GM12873 (cell line): ENCODE results near the gene PKN2.

Experiments used
- TF ChIP-seq, protein P1 (sequence below): IDR thresholded peaks from 2 replicates; pipeline ENCODE4 v1.5.1; 2012; ENCODE audit warnings: low read depth, mild to moderate bottlenecking, moderate library complexity, low read length, control low read depth; ENCODE audit not compliant: insufficient read depth; ENCODE audit errors: missing control alignments

Gene PKN2

DNA sequence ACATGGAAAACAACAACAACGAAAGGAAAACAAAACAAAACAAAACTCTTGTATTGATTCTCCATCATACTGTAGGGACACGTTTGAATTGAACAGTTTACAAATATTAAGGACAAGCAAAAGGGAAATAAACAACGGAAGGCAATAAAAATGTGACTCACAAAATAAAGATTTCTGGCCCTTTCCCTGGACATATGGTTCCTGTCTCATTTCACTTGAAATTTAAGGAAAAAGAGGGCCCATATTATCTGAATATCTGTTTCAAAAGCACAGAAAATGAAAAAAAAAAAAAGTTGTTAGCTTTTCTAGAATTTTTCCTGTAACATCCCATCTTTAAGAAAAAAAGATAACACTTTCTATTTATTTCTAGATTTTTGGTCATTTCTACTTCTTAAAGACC lies 3.6 kb upstream of the PKN2 start:
- TF ChIP-seq, protein P1, sequence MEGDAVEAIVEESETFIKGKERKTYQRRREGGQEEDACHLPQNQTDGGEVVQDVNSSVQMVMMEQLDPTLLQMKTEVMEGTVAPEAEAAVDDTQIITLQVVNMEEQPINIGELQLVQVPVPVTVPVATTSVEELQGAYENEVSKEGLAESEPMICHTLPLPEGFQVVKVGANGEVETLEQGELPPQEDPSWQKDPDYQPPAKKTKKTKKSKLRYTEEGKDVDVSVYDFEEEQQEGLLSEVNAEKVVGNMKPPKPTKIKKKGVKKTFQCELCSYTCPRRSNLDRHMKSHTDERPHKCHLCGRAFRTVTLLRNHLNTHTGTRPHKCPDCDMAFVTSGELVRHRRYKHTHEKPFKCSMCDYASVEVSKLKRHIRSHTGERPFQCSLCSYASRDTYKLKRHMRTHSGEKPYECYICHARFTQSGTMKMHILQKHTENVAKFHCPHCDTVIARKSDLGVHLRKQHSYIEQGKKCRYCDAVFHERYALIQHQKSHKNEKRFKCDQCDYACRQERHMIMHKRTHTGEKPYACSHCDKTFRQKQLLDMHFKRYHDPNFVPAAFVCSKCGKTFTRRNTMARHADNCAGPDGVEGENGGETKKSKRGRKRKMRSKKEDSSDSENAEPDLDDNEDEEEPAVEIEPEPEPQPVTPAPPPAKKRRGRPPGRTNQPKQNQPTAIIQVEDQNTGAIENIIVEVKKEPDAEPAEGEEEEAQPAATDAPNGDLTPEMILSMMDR: no peak

DNA sequence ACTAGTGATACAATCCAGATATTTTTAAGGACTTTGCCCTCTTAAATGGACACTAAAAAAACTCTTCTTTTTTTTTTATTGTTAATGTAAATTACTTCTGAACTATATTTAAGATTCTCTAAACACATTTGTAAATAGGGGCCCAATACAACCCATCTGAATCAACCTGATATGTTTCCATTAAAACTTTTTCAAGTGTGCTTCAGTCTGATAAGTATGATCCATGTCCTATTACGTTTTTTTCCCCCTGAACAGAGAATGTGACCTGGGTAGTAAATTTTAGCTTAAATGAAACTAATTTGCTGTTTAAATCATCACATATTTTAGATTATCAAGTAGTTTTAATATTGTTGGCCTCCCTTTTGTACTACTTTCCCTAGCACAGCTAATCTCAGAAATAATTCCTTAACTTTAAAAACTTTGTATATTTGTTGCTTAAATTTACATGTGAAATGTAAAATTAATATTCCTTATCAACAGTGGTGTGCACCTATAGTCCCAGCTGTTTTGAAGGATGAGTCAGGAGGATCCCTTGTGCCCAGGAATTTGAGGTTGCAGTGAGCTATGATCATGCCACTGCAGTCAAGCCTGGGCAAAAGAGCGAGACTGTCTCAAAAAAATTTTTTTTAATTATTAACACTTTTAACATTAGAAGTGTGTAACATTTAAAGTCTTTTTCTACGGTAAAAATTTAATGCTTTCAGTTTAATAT lies 3.0 kb upstream of the PKN2 start:
- TF ChIP-seq, protein P1: no peak

DNA sequence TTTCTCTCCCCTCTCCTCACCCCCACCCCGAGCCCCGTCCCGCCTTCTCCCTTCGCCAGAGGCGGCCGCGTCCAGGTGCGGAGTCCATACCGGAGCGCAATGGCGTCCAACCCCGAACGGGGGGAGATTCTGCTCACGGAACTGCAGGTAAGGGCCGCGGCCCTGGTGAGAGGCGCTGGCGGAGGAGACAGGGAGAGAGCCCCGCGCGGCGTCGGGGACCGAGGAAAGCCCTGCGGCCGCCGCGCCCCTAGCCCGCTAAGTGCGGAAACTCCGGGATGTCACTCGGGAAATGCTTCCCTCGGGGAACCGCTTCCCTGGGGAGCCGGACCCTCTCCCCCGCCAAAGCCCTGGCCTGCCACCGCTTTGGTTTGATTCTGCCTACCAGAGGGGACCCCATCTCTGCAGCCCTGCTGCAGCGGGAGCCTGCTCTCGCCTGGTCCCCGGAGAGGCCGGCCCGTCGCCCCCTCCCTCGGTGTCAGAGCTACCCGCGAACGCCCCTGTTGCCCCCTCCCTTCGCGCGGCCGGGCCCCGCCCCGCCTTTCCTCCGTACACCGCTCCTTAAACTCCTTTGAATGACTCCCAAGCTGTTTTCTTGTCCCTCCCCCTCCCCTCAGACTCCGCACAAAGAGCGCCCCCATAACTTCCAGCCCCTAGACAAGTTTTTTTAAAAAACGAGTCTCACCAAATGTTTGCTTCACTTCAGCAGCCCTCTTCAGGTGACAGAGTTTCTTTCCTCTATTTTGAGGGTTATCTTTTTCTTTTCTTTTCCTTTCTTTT lies 597 bp downstream of the PKN2 start:
- TF ChIP-seq, protein P1: peak; percentile 7

DNA sequence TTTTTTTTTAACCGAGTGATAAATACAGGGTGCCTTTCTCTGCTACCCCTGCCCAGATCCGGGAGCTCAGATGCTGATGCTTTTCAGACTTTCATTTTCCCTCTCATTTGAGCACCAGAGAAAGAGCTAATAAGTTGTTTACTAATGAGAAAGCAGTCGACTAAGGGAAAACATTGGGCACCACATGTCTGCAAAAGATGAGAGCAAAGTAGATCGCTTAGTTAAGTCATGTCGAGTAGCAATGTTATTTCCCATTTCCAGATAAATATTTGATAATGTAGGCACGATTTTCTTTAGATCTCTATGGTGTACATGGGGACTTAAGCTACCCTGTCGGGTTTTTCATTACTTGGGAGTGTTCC lies 1.2 kb downstream of the PKN2 start:
- TF ChIP-seq, protein P1: no peak

DNA sequence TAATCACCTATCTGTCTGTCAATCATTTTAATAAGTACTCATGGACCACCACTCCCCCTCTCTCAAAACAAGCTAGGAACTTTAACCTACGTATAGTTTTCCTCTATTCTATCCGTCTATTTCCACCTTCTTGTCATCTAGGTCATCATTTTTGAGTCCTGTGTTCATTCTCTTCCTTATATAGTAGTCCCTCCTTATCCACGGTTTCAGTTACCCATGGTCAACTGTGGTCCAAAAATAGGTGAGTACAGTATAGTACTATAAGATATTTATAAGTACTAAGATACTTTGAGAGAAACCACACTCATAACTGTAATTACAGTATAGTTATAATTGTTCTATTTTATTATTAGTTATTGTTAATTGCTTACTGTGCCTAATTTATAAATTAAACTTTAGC lies 7.5 kb downstream of the PKN2 start:
- TF ChIP-seq, protein P1: no peak

DNA sequence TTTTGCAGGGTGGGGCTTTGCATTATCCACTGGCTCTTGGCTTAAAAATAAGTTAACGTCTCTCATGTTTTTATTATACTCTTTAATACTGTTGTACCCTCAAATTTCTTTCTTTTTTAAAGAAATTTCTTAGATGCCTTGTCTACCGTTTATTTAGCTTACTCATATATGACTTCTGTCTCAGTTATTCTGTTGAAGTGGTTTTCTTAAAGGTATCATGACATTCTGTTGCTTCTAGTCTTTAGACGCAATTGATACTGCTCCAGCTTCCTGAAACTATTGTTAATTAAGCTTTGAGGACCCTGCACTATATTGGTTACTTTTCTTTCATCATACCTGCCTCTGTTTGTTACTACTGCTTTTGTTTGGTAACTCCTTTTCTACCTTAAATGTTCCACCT lies 11.7 kb downstream of the PKN2 start:
- TF ChIP-seq, protein P1: no peak

DNA sequence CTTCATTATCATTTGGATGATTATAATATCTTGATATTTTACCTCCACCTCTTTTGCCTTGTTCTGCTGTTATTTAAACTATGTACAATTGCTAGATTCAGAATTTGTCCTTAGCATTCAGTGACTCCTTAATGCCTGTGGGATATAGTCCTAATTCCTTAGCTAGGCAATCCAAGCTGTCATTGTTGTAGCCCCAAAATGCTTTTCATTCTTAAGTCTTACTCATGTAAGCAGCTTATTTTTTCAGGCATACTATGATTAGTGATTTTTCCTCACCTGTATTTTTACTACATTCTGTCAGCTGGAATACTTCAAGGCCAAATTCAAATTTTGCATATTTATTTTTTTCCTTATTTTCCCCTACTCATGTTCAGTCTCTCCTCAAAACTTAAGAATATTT lies 13.4 kb downstream of the PKN2 start:
- TF ChIP-seq, protein P1: no peak
